ENCODE data around the gene EFHD2.
"Not testable (repeated sequence)": the region's sequence is repeated elsewhere in the genome, so short reads cannot be mapped to it uniquely, and the experiment has no call there.

The EFHD2 gene

DNA sequence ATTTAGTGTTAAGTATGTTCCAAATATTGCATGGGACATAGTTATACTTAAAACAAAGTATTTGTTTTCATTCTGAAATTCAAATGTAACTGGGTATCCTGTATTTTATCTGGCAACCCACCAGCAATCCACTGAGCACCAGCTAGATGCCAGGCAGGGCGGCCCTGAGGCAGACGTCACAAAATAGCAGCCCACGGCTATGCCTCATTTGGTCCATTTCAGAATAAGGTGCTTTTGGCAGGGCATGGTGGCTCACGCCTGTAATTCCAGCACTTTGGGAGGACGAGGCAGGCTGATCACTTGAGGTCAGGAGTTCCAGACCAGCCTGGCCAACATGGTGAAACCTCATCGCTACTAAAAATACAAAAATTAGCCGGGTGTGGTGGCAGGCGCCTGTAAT, 19.9 kb upstream of the EFHD2 start:
- DNase-seq: not testable (repeated sequence)

DNA sequence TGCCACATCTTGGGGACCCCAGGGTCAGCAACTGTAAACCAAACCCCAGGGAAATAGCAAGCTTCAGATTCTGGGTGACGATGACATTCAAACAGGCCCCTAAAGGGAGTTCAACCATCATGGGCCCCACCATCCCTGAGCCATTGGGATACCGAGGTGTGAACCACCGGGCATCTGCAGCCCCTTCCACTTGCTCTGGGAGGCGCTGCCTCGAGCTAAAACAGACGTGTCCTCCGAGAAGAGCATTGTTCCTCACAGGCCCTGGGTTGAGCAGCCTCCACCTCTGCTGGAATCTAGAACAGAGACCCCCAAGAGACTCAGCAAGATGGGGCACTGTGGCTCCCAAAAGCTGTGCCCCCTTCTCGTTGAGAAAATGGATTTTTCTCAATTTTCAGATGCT, 19.0 kb upstream of the EFHD2 start:
- DNase-seq: no peak

DNA sequence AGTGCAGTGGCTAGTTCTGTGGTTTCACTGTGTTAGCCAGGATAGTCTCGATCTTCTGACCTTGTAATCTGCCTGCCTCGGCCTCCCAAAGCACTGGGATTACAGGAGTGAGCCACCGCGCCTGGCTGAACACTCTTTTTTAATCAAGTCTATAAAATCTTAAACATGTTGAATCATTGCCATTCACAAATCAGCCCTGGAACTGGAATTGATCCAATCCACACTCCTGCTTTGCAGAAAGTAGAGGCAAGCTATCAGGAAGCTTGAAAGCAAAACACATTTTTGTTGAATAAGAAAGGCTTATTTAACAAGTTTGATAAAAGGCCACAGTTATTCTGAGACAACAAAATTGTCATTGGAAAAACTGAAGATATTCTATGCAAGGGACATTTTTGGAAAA, 18.3 kb upstream of the EFHD2 start:
- no peak for DNase-seq

DNA sequence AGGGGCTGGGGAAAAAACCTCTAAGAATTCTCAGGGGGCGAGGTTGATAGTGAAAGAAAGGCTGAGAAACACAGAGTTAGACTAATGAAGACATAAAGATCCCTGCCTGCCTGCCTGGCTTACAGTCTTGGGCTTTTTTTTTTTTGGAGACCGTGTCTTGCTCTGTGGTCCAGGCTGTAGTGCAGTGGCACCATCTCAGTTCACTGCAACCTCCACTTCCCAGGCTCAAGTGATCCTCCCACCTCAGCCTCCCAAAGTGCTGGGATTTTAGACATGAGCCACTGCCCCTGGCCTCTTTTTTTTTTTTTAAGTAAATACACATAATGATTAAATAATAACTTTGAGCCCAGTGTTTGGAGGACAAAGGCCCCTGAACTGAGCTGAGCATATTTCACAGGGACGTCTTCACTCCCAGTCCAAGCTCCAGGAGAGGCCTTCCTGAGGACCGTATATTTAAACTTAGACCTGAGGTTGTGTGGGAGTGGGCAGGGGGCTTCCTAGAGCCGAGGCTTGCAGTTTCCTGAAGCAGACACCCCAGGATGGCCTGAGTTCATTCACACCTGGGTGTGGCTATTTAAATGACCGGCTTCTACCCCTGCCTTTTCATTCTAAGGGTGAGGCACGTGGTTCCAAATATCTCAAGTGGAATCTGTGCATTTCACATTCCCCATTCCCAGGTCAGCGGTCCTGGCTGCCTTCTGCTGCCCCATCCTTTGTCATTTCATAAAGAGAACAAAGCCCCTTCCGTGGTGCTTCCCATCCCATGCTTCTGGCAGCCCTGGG, 16.0 kb upstream of the EFHD2 start:
- no peak for DNase-seq

DNA sequence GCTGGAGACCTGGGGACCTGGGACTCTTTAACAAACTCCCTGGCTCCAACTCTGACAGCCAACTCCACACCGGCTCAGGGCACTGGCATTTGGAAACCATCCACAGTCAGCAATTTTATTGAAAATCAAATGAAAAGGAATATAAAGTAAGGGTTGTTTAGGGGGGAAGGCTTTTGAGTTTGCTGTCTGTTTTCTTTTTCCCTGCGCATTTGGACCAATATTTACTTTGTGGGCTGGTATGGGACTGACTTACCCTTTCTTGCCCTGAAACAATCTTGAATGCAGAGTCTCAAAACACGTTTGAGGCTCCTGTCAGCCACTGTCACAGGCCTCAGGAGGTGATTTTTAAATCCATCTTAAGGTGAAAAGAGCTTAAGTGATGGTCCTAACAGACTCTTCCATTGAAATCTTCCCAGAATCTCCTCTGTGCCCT, 15.4 kb upstream of the EFHD2 start:
- DNase-seq: no peak

DNA sequence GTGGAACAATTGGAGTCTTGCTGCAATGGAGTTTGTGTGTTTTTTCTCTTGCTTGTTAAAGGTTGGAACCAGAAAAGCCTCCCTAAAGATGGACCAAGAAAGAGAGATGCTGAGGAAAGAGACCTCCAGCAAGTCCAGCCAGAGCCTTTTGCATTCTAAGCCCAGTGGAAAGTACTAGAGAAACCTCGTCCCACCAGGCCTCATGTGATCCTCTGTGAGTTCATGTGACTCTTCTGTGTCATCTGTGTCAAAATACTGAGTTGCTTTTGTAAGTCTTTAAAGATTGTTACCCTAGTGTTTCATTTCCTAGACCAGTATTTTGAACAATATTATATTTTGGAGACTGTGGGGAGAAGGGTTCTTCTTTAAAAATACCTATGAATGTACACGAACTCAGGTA, 12.5 kb upstream of the EFHD2 start:
- DNase-seq: no peak

DNA sequence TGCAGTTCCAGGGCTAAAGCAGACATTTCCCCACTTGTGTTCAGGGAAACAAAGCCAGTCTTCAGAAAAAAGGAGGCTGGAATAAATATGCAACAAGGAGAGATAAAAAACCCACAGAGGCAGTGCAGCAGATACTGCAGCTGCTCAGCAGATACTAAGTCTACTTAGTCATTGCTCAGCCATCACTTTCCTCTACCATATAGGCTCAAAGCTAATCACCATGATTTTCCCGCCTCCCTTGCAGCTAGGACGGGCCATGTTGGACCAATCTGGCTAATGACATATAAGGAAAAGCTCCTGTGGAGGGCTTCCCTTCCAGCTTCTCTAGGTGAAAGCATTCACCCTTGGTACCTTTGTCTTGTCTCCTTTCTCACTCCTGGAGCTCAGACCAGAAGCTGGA, 10.0 kb upstream of the EFHD2 start:
- DNase-seq: no peak

DNA sequence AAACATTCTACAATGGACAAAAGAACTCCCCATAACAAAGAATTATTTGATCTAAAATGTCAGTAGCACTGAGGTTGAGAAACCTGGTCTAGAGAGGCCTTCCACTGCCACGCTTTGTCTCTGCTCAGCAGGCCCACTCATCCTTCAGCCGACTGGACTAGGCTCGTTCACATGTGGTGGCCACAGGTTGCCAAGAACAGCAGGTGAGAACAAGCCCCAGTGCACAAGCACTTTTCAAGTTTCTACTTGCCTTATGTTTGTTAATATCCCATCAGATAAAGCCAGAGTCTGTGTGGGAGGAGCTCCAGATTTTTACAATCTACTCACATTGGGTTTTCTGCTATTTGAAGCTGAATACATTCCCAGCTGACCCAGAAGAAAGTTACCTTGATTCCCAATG, 9.1 kb upstream of the EFHD2 start:
- no peak for DNase-seq

DNA sequence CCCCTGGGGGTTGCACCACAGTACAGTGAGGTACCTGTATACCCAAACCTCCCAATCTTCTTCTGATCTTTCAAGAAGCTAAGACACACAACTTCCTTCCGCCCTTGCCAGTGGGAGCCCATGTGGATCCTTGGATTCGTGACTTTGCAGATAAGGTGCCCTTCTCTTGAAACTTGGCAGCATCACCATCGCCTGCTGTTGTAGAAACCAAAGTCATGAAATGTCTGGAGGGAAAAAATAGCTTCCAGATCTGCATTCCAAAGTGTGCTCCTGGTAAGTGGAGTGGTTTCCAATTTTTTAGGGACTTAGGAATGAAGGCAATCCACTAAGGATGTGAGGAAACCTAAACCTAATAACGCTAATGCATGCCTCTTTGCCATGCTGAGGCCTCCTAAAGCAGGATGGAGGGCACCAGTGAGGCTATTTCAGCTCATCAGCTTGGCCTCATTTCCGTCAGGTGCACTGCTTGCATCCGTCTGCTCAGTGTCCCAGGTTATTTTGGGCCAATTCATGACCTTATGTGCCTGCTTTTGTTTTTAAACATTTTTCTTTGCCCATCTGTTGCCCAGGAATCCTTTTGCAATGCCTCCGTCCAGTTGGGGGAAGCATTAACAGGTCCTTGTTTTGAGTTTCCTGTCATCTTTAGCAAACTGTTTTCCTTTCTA, 8.2 kb upstream of the EFHD2 start:
- no peak for DNase-seq

DNA sequence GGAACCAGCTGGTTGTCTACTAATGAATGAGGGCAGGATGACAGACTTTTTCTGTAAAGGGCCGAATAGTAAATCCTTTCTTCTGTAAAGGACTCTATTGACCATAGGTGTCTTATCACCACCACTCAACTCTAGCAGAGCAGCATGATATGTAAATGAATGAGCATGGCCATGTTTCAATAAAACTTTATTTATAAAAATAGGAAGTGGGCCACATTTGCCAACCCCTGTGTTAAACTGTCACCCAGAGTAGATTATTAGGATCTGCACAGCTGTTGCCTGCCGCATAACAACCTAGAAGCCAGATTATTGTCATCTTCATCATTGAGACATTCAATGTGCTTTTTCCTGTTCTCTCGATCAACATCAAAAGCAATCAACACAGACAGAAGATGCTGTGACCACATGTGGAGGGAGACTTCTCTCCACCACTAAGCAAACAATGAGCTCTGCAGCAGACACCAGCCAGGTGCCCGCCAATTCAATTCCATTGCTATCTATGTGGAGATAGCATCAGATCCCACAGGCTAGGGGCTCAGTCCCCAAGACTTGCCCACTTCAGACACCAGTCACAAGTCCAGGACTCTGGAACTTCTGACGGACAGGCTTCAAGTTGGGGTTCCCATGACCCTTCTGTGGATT, 6.8 kb upstream of the EFHD2 start:
- no peak for DNase-seq

DNA sequence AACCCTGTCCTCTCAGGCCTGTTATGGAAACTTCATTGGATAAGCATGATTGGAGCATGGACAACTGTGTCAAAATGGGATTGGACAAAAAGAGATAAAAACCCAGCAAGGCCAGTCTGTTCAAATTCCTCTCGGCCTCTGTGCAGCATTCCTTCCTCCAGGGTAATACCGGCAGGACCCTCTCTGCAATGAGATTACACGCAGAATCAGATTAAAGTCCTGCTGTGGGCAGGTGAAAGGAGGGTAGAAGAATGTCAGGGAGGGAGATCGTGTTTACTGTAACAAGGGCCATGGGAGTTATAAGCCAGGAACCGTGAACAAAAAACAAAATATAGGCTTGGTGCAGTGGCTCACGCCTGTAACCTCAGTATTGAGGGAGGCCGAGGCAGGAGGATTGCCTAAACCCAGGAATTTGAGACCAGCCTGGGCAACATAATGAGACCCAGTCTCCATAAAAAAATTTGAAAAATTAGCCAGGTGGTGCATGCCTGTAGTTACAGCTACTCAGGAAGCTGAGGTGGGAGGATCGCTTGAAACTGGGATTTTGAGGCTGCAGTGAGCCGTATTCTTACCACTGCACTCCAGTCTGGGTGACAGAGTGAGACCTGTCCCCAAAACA, 5.6 kb upstream of the EFHD2 start:
- no peak for DNase-seq

DNA sequence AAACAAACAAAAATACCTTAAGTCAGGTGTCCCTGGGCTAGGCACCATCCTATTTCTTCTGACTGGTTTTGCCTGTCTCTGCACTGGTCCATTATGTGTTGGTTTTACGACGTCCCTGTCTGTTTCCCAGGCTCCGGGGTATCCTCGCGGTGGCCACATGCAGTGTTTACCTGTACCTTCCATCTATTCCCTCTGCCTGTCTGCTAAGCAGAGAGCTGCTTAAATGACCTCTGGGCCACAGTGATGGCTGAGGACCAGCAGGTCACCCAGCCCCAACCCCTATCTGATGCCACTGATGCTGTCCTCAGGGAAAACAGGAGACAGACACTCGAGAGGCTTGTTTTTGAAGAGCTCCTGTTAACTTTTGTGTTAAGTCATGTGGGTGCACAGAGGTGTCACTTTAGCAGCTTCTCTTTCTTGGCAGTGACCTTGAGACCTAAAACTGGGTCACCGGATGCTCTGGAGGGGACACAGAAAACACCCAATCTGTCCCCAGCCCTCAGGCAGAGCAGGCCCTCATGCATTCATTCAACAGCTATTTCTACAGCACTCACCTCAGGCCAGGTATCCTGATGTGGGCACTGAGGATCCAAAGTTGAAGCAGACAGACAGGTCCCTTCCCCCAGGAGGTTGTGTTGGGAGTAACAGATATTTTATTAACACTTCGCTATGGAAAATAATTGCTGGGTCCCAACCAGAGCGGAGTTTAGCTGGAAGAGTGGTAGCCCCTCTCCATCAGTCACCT, 4.4 kb upstream of the EFHD2 start:
- DNase-seq: no peak

DNA sequence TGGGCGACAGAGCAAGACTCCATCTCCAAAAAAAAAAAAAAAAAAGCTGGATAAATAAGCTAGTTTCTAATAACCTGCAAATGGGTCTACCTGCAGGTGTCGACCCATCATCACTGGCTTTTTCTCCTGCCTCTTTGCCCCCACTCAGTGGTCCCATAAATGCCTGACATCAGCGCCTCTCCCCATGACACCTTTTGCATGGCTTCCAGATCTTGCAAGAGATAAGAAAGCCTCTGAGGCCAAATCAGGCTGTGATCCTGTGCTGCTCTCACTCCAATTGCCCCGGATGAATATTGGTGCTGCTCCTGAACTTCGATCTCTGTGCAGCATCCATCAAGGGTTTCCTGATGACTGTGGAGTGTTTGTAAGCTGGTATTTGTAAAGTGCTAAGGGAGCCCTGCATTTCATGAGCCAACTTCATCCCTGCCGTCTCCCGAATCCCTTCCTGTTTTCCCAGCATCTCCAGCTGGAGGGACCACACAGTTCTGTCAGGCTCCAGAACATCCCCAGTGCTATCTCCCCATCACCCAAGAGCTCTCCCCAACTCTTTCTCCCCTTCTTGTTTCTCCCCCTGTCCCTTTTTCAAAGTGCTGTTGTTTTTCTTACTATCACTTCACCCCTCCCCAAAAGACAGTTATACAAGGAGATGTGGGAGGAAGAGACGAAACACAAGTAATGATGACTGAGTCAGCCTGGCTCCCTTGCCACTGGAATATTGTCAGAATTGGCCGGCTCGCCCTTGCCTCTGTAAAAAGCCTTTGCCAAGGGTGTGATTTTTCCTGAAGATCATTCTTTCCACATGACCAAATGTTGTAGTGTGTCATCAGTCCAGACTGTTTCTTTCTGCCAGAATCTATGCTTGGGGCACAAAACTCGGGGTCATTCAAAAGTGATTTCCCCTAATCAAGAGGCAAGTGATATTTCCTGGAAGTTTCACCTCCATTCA, 2.8 kb upstream of the EFHD2 start:
- DNase-seq: no peak

DNA sequence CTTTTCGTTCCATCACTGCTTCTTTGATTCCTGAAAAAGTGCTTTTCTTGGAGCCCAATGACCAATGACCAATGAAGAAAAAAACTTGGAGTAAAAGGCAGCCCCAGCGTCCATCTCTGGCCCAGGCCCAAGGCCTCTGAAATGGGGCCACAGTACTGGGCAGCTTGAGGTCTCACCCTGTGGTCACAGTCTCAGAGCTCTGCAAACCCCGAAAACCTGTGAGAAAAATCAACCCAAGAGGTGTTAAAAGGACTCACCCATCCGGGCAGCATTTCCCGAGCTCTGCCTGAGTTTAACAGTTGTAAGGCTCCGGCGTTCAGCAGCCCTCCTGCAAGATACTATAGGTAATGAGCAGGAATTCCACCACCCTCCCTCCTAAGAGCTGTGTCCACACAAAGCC, 2.1 kb upstream of the EFHD2 start:
- no peak for DNase-seq

DNA sequence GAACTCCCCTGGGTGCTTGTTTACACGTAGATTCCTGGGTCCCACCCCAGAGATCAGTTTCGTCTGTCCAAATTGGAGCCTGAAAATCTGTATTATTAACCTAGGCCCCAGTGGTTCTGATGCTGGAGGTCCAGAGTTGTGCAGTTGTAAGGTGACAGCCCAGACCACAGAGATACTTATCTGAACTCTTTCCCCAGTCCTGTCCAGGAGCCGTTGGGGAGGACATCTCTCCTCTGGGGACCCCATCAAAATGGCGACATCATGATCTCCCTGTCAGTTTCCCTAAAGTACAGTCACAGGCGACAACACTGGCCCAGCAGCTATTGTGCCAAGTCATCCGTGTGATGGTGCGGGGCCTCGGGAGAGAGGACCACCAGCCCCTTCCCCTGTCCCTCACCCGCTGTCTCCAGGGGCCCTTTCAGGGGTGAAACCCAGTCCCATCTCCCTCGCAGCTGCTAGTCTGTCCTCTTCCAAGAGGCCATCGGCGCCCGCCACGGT, 749 bp upstream of the EFHD2 start:
- no peak for DNase-seq

DNA sequence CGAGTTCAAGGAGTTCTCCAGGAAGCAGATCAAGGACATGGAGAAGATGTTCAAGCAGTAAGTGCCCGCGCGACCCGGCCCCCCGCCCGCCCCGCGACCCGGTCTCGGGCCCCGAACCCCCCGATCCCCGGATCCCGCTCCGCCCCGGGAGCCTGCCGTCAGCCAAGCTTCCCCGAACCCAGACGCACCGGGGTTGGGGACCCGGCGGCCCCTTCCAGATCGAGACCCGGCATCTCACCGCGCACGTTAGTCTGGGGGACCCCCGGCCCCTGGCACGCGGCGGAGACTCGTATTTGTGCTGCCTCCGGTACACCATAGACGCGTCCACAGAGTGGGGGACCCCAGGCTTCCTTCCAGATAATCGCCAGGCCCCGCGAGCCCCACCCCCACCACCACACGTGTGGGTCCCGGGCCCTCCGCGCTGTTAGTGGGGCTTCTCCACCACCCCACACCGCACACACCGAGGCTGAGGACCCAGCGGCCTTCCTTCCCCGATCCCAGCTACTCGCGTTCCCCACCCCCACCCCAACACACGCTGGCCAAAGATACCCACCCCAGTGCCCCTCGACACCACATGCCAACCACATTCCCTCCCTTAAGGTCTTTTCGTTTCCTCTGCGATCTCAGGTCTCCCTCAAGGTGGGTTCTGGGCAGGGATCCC, 665 bp downstream of the EFHD2 start:
- DNase-seq: no peak

DNA sequence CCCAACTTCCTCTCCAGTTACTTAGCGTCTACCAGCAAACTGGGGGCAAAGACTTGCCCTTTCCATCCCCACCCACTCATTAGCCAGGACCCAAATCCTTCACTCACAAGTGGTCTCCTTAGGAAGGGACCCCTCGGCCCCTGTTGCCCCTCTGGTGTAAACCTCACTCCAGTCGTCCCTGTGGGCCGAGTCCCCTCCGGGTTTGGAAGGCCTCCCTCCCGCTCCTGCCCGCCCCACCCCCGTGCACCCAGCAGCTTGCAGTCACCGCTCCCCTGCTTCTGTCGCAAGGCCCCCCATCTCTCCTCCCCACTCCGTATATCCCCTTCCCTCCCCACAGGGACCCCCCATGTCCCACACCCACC, 1.2 kb downstream of the EFHD2 start:
- no peak for DNase-seq

DNA sequence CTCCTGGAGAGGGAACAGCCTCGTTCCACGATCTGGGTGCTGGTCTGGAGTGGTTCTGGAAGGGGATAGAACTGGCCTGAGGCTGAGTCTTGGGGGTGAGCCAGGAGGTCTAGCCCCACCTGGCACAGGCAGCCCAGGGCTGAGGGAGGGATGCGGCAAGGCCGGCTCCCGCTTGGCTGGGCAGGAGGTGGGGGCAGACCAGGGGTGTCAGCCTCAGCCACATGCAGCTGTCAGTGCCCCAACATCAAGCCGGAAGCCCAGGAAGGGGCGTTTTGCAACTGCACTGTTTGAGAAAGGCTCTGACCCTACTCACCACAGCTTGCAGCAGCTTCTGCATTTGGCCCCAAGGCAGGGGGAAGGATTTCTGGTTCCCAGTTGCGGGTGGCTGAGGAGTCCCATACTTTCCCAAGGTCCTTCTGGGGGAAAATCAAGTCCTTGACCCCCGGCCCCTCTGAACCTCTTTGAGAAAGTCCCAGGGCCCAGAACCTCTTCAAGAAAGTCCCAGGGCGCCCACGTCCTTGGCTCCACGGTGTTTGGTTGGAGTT, 2.0 kb downstream of the EFHD2 start:
- no peak for DNase-seq

DNA sequence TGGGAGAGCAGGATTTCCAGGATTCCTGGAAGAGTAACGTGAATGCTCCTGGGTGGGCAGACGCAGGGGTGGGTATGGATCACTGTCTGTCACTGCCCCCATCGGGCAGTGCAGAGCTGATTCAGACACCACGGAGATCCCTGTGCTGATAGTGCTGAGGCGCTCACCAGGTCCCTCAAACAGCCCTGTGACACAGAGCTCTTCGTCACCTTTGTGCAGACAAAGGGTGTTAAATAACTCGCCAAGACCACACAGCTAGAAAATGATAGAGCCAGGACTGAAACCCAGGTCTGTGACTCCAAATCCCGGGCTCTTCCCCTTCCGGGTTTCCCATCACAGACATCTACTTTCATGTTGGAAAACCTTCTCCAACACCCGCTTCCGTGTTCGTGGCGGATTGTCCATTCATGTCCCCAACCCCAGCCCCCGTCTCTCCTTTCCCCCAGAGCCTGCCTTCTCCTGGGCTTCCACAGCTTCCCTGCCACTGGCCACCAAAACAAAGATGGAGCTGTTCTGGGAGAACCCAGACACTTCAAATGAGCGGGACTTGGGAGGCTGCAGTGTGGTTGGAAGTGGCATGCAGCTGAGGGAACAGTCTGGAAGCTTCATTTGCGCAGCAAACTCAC, 2.6 kb downstream of the EFHD2 start:
- no peak for DNase-seq

DNA sequence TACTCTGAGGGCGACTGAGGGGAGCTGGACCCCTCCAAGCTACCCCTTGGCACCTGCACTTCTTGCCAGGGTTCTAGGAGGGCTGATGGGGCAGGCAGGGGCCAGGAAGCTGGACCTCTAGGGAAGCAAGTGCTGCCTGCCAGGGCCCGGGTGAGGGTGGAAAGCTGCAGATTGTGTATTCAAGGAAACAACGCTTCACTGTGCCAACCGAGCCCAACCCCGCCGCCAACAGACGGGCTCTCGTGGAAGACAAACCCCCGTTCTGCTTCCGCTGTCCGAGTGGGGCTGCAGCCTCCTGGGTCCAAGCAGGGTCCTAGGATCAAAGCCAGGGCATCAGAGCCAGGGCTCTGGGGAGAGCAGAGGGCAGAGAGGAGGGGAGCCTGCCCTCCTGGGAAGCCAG, 3.2 kb downstream of the EFHD2 start:
- no peak for DNase-seq

All from NCI-H1930 (cell line).